ENCODE data around the gene HPSE2.

DNA sequence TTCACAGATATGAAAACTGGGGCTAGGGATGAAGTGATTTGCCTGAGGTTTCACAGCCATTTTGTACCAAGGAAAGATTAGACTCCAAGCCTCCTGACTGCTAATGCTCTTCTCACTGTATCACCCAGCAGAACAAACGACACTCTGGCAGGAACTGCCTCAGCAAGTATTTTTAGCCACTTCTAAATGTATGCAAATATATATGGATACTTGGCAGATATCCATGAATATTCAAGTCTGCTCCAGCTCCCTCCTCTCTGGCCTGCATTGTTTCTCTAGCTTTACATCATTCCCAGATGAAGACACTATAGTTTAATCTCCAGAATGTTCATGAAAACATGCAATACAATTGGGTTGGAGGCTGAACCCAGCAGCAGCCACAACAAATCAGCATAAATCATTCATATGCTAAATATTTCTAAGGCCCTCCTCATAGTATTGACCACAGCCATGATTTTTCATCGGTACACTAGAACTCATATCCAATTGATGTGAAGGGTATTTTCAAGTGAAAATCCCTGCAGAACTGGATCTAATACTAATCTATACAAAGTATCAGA lies 65.5 kb downstream of the HPSE2 start:
- TF ChIP-seq, protein P1, sequence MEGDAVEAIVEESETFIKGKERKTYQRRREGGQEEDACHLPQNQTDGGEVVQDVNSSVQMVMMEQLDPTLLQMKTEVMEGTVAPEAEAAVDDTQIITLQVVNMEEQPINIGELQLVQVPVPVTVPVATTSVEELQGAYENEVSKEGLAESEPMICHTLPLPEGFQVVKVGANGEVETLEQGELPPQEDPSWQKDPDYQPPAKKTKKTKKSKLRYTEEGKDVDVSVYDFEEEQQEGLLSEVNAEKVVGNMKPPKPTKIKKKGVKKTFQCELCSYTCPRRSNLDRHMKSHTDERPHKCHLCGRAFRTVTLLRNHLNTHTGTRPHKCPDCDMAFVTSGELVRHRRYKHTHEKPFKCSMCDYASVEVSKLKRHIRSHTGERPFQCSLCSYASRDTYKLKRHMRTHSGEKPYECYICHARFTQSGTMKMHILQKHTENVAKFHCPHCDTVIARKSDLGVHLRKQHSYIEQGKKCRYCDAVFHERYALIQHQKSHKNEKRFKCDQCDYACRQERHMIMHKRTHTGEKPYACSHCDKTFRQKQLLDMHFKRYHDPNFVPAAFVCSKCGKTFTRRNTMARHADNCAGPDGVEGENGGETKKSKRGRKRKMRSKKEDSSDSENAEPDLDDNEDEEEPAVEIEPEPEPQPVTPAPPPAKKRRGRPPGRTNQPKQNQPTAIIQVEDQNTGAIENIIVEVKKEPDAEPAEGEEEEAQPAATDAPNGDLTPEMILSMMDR (conservative IDR thresholded peaks at IDR 0.05), result no peak
- TF ChIP-seq EZH2 (IDR thresholded peaks at IDR 0.05; ENCODE audit: low read depth), result no peak

Measured in PC-9 (cell line).